Measurements from ENCODE around the gene SLC4A5.

DNA sequence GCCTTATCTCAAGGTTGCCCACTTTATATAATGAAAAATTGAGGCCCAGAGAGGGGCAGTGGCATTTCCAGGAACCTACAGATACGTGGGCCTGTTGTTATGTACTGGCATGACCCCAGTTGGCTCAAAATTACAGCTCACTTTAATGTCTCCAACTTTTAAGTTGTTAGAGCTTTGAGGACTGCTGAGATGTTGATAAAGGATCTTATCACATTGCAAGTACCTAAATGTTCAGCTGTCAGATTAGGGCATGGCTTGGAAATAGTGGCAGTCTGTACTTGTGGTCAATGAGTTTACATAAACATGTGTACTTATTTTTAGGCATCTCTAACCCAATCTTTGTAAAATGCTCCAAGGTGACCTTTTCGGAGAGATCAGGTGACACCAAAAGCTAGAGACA, 14.6 kb downstream of the SLC4A5 start:
- TF ChIP-seq, protein P1, sequence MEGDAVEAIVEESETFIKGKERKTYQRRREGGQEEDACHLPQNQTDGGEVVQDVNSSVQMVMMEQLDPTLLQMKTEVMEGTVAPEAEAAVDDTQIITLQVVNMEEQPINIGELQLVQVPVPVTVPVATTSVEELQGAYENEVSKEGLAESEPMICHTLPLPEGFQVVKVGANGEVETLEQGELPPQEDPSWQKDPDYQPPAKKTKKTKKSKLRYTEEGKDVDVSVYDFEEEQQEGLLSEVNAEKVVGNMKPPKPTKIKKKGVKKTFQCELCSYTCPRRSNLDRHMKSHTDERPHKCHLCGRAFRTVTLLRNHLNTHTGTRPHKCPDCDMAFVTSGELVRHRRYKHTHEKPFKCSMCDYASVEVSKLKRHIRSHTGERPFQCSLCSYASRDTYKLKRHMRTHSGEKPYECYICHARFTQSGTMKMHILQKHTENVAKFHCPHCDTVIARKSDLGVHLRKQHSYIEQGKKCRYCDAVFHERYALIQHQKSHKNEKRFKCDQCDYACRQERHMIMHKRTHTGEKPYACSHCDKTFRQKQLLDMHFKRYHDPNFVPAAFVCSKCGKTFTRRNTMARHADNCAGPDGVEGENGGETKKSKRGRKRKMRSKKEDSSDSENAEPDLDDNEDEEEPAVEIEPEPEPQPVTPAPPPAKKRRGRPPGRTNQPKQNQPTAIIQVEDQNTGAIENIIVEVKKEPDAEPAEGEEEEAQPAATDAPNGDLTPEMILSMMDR (IDR thresholded peaks at IDR 0.05), result no peak
- TF ChIP-seq POLR2AphosphoS5 (IDR thresholded peaks at IDR 0.05) (no peak), POLR2A (IDR thresholded peaks at IDR 0.05) (no peak)

Measured in upper lobe of left lung (tissue), 4 donors.